GM18498 (cell line): Measurements from ENCODE around the gene APOA4.

Experiments
- ATAC-seq: cut with Tn5 transposase; IDR thresholded peaks from one replicate; pipeline ENCODE4 v1.9.1; 2021; ENCODE audit warnings: mild to moderate bottlenecking, moderate library complexity; ENCODE audit not compliant: unreplicated experiment

APOA4 gene

GRCh38 chr11:116778556-116778955 is 44.5 kb downstream of the APOA4 start:
- no peak for ATAC-seq

GRCh38 chr11:116777056-116777455 is 46.0 kb downstream of the APOA4 start:
- no peak for ATAC-seq

- no peak for ATAC-seq
Measured at GRCh38 chr11:116776522-116776984, 46.6 kb downstream of the APOA4 start.

GRCh38 chr11:116775975-116776374 is 47.1 kb downstream of the APOA4 start:
- ATAC-seq = no peak

GRCh38 chr11:116774661-116775060 is 48.4 kb downstream of the APOA4 start:
- ATAC-seq = no peak

GRCh38 chr11:116773203-116774097 is 49.7 kb downstream of the APOA4 start:
- ATAC-seq = peak; percentile 37

GRCh38 chr11:116772443-116773202 is 50.5 kb downstream of the APOA4 start, which contains the start of gene BUD13:
Gene BUD13 (minus strand): TSS chr11:116772987. CDS start chr11:116772964, 23 bp downstream.
- ATAC-seq = peak; percentile 84

GRCh38 chr11:116771935-116772334 is 51.2 kb downstream of the APOA4 start:
- no peak for ATAC-seq
